ENCODE measurements around the gene FURIN. TPM values are rescaled to one million over a fixed set of nuclear protein-coding genes. Genes with fewer than 3 reads are reported as not detected.

Gene FURIN
- total RNA-seq, 2 experiments from 2014 or later: 97.4 to 104 TPM

- ATAC-seq (ENCODE audit: poor library complexity): no peak
- H3K4me1 Mint-ChIP-seq (ENCODE audit: low read depth): peaks cover 20% of the 10 kb centered on the region
Measured at GRCh38 chr15:90826886-90827435, 41.4 kb upstream of the FURIN start.

GRCh38 chr15:90828111-90828510, 40.3 kb upstream of the FURIN start:
- DNase-seq (no peak), ATAC-seq (ENCODE audit: poor library complexity) (no peak)
- Histone ChIP-seq H3K36me3 (ENCODE audit: insufficient read depth, low read length) (no peaks in the 10 kb centered on the region), H3K4me3 (ENCODE audit: low read length) (no peak overlapping the region), H3K27me3 (ENCODE audit: control insufficient read depth in 1 of 2, insufficient read depth in 2 of 2, low read length in 2 of 2) (no peaks in the 10 kb centered on the region), H3K9me3 (ENCODE audit: control insufficient read depth in 1 of 2, insufficient read depth in 1 of 2, low read length in 2 of 2) (no peaks in the 10 kb centered on the region), H3K4me1 (ENCODE audit: insufficient read depth, low read length) (peaks cover 14% of the 10 kb centered on the region), H3K27ac (ENCODE audit: low read depth in 1 of 2, low read length in 2 of 2) (no peak overlapping the region)
- Mint-ChIP-seq H3K4me1 (ENCODE audit: low read depth) (peaks cover 20% of the 10 kb centered on the region), H3K27me3 (no peaks in the 10 kb centered on the region), H3K36me3 (ENCODE audit: low read depth) (no peaks in the 10 kb centered on the region), H3K27ac (no peak overlapping the region), H3K9me3 (no peaks in the 10 kb centered on the region), H3K4me3 (no peak overlapping the region)
- POLR2A ChIA-PET: no interaction called here
- CTCF ChIA-PET: no interaction called here
- TF ChIP-seq CTCF (IDR thresholded peaks at IDR 0.05): no peak
- intact Hi-C loops (cut with DNase I, micrococcal nuclease): no loop called here

More at GRCh38 chr15:90826886-90827435, 41.4 kb upstream of the FURIN start:
- Histone ChIP-seq H3K4me3 (ENCODE audit: low read length) (no peak overlapping the region), H3K27ac (ENCODE audit: low read depth in 1 of 2, low read length in 2 of 2) (no peak overlapping the region), H3K9me3 (ENCODE audit: control insufficient read depth in 1 of 2, insufficient read depth in 1 of 2, low read length in 2 of 2) (no peaks in the 10 kb centered on the region), H3K27me3 (ENCODE audit: control insufficient read depth in 1 of 2, insufficient read depth in 2 of 2, low read length in 2 of 2) (no peaks in the 10 kb centered on the region), H3K36me3 (ENCODE audit: insufficient read depth, low read length) (no peaks in the 10 kb centered on the region), H3K4me1 (ENCODE audit: insufficient read depth, low read length) (peaks cover 14% of the 10 kb centered on the region)
- CTCF ChIA-PET: no interaction called here
- DNase-seq: no peak
- POLR2A ChIA-PET: no interaction called here
- intact Hi-C loops (cut with DNase I, micrococcal nuclease): no loop called here
- Mint-ChIP-seq H3K27ac (no peak overlapping the region), H3K36me3 (ENCODE audit: low read depth) (no peaks in the 10 kb centered on the region), H3K4me3 (no peak overlapping the region), H3K9me3 (no peaks in the 10 kb centered on the region), H3K27me3 (no peaks in the 10 kb centered on the region)
- TF ChIP-seq CTCF (IDR thresholded peaks at IDR 0.05): no peak

- no peaks in the 10 kb centered on the region for H3K9me3 Mint-ChIP-seq
- H3K4me1 Mint-ChIP-seq (ENCODE audit: low read depth): peaks cover 20% of the 10 kb centered on the region
- no peak for TF ChIP-seq CTCF (IDR thresholded peaks at IDR 0.05)
Measured at GRCh38 chr15:90829126-90829525, 39.3 kb upstream of the FURIN start.

More at GRCh38 chr15:90829126-90829525, 39.3 kb upstream of the FURIN start:
- no peaks in the 10 kb centered on the region for H3K9me3 ChIP-seq (ENCODE audit: control insufficient read depth in 1 of 2, insufficient read depth in 1 of 2, low read length in 2 of 2)
- H3K27ac ChIP-seq (ENCODE audit: low read depth in 1 of 2, low read length in 2 of 2): no peak overlapping the region
- H3K36me3 ChIP-seq (ENCODE audit: insufficient read depth, low read length): no peaks in the 10 kb centered on the region
- no peaks in the 10 kb centered on the region for H3K36me3 Mint-ChIP-seq (ENCODE audit: low read depth)
- intact Hi-C loops (cut with DNase I, micrococcal nuclease): no loop called here
- H3K4me3 Mint-ChIP-seq: no peak overlapping the region
- H3K27me3 ChIP-seq (ENCODE audit: control insufficient read depth in 1 of 2, insufficient read depth in 2 of 2, low read length in 2 of 2): no peaks in the 10 kb centered on the region
- peaks cover 14% of the 10 kb centered on the region for H3K4me1 ChIP-seq (ENCODE audit: insufficient read depth, low read length)
- H3K27ac Mint-ChIP-seq: no peak overlapping the region
- DNase-seq (no peak), ATAC-seq (ENCODE audit: poor library complexity) (no peak)
- no peaks in the 10 kb centered on the region for H3K27me3 Mint-ChIP-seq
- no peak overlapping the region for H3K4me3 ChIP-seq (ENCODE audit: low read length)
- ChIA-PET CTCF (no interaction called here), POLR2A (no interaction called here)

Data from CD4-positive, alpha-beta T cell (primary cell).